Heart left ventricle (tissue), 16 donors: Measurements from ENCODE around the gene CNOT6L. TPM values are rescaled to one million over a fixed set of nuclear protein-coding genes. Genes with fewer than 3 reads are reported as not detected.
"Not testable (repeated sequence)": the region's sequence is repeated elsewhere in the genome, so short reads cannot be mapped to it uniquely, and the experiment has no call there.

Source experiments
- ATAC-seq, 4 donors: fragments of 200-7000 bp; cut with Tn5 transposase; one replicate each; pipeline ENCODE4 v1.9.1; 2020 to 2022; ENCODE audit warnings: moderate library complexity in 4 of 4, mild to moderate bottlenecking in 3 of 4, moderate number of reproducible peaks in 1 of 4
- DNase-seq, 5 donors: peaks; one replicate each; pipeline ENCODE4 v3.0.0-alpha.2; 2020
- H3K27ac ChIP-seq, 12 donors: fragments of 200-600 bp; sonication (generic) in 4 of 12; one replicate each; pipeline versions ENCODE4 v1.5.0 to v1.8.0; 2016 to 2022; ENCODE audit warnings: mild to moderate bottlenecking in 2 of 12
- H3K27me3 ChIP-seq, 9 donors: fragments of 200-600 bp; sonication (generic) in 2 of 9; one replicate each; pipeline versions ENCODE4 v1.5.1 to v1.8.0; 2016 to 2022; ENCODE audit warnings: mild to moderate bottlenecking in 3 of 9
- H3K36me3 ChIP-seq, 9 donors: fragments of 200-600 bp; sonication (generic) in 2 of 9; one replicate each; pipeline versions ENCODE4 v1.5.0 to v1.8.0; 2018 to 2022; ENCODE audit warnings: mild to moderate bottlenecking in 2 of 9
- H3K4me1 ChIP-seq, 12 donors: fragments of 200-600 bp; sonication (generic) in 4 of 12; one replicate each; pipeline versions ENCODE4 v1.5.0 to v1.8.0; 2016 to 2022; ENCODE audit warnings: mild to moderate bottlenecking in 3 of 12
- H3K4me3 ChIP-seq, 12 donors: fragments of 200-600 bp; sonication (generic) in 4 of 12; one replicate each; pipeline versions ENCODE4 v1.5.0 to v1.8.0; 2017 to 2022; ENCODE audit warnings: mild to moderate bottlenecking in 9 of 12, moderate library complexity in 4 of 12
- H3K9me3 ChIP-seq, 12 donors: fragments of 200-600 bp; sonication (generic) in 4 of 12; one replicate each; pipeline versions ENCODE4 v1.5.0 to v1.8.0; 2016 to 2022; ENCODE audit warnings: mild to moderate bottlenecking in 1 of 12
- CTCF ChIP-seq, 12 donors: fragments of 200-600 bp; sonication (generic) in 4 of 12; IDR thresholded peaks; one replicate each; pipeline versions ENCODE4 v1.5.0 to v1.8.0; 2018 to 2022; ENCODE audit warnings: antibody characterized with exemption in 12 of 12, mild to moderate bottlenecking in 5 of 12
- POLR2A ChIP-seq, 2 donors: fragments of 450-650 bp; IDR thresholded peaks; one replicate each; pipeline ENCODE4 v1.6.1; 2017; ENCODE audit warnings: antibody characterized with exemption in 2 of 2, mild to moderate bottlenecking in 2 of 2, moderate library complexity in 2 of 2
- WGBS, 4 donors: extraction: QIAGEN DNeasy Blood & Tissue Kit in 2 of 4; methylation state at CpG; one replicate each; pipeline versions ENCODE4 v1.1.5 to v1.1.7; 2013 to 2018; 5-methylcytosine and 5-hydroxymethylcytosine counted together
- intact Hi-C, 10 donors: fragments of 100-400 bp; cut with DNase I; formaldehyde crosslinking; loops; one replicate each; pipeline versions ENCODE4 v1.11.1 to v1.14.2; 2022
- long read RNA-seq, 3 donors: library from polyadenylated mRNA; unstranded; transcript quantifications; one replicate each; pipeline ENCODE4 v2.0.0, GENCODE V29; 2020 to 2021
- polyA plus RNA-seq, 2 donors: library from polyadenylated mRNA; stranded (reverse); fragments of 200-250 nt; gene quantifications; one replicate each; pipeline ENCODE4 v1.2.3, GENCODE V29; 2013
- total RNA-seq, 9 donors: library from RNA; depleted of rRNA in 2 of 9; stranded (reverse); fragments of >200 nt in 2 of 9; fragmentation: NEBNext Ultra II Directional in 3 of 9; extraction: Animal tissue kit (Norgen Biotek cat#: 25700) in 3 of 9; gene quantifications; one replicate each; pipeline versions ENCODE4 v1.1.0 to v1.2.4, GENCODE V29; 2016 to 2023
- donor health status: ischemic (EF 13 %, LVEDD 7.1; RV severe dilation, severe dysfunction).
- donor health status: healthy with polysubstance abuse.
- donor health status: DM: no; HTN: yes; CAD: no.
- donor health status: DM: no; HTN: no; CAD: no.
- donor health status: ischemic (EF 25% LVEDD 6.9; RV normal size, moderate dysfunction).
- donor health status: ischemic (EF 25% LVEDD 5.7; RV mildly dilated, moderate dysfunction).
- donor health status: healthy.
- donor health status: DM: yes; HTN: yes; CAD: no.
- donor health status: ischemic (EF 35%, LVEDD 5.7; RV mildly dilated, moderate dysfunction).
- donor health status: nonischemic (EF 11% LVEDD 7.7; RV severe dilation, severe dysfunction).
- donor health status: DM: yes; HTN: yes; CAD: no.
- donor health status: PGD.
- donor health status: ischemic (EF 29% LVEDD 5.4; RV normal size, mild dysfunction).
- donor health status: nonischemic (EF 23%, LVEDD 6.1; RV moderate dilation, normal function).

Gene CNOT6L
- total RNA-seq, result 10 to 100 TPM; 12.1 to 39.2 (median 19.6) TPM
- polyA plus RNA-seq, result 1 to 10 TPM; 2.2 to 6.9 TPM
- long read RNA-seq, donor 1, transcript CNOT6L-206 (12 exons, 1,890 nt), result major isoform, 6 of 10 reads
- long read RNA-seq, donor 1, partial matches to known transcripts, result 1 of 10 reads
- long read RNA-seq, donor 1, other reads (novel, unspliced or antisense), result 3 of 10 reads
- long read RNA-seq, donor 2, partial matches to known transcripts, result 0 of 6 reads
- long read RNA-seq, donor 2, other reads (novel, unspliced or antisense), result 2 of 6 reads
- long read RNA-seq, donor 3, full-length matches to known transcripts, result 3 of 4 reads
- long read RNA-seq, donor 3, partial matches to known transcripts, result 0 of 4 reads
- long read RNA-seq, donor 3, other reads (novel, unspliced or antisense), result 1 of 4 reads

- Histone ChIP-seq H3K4me1 (peaks cover 0 to 58% (median 45%) of the 10 kb centered on the region in 12 donors), H3K27ac (peak within 1 kb of the TSS; percentile 90 to 100 (median 99)), H3K9me3 (no peaks in the 10 kb centered on the region), H3K4me3 (peak within 1 kb of the TSS; percentile 72 to 99 (median 88)), H3K36me3 (no peaks in the 10 kb centered on the region), H3K27me3 (no peaks in the 10 kb centered on the region)
- intact Hi-C loops, result loop anchor here in 5 of 10 donors (1.0 to 10.0 kb wide), 5 partner anchors 36 to 106 kb away; partner anchors contain the start of gene MRPL1 (in 4 of the 5)
- TF ChIP-seq POLR2A (IDR thresholded peaks at IDR 0.05), result peak in 1 of 2 donors; percentile 20
- TF ChIP-seq CTCF (IDR thresholded peaks at IDR 0.05), result no peak
- 0% methylated on average over 32 to 89 of the region's 89 CpGs for WGBS, 4 donors
- ATAC-seq, result peak; percentile 39 to 77 (median 67)
- peak; percentile 78 to 86 (median 83) for DNase-seq
Measured at GRCh38 chr4:77818602-77819403, at the start of gene CNOT6L. CNOT6L (minus strand) TSS chr4:77819368; CDS start chr4:77819308, 60 bp downstream.

- WGBS, 4 donors, result 88 to 94% (median 92%) methylated on average over 3 of the region's 3 CpGs
- Histone ChIP-seq H3K4me1 (peaks cover 0 to 29% (median 11%) of the 10 kb centered on the region in 12 donors), H3K27me3 (no peaks in the 10 kb centered on the region), H3K27ac (no peak overlapping the region), H3K4me3 (no peak overlapping the region), H3K9me3 (no peaks in the 10 kb centered on the region), H3K36me3 (peaks cover 0 to 22% (median 2%) of the 10 kb centered on the region in 9 donors)
- intact Hi-C loops, result loop anchor here in 1 of 10 donors (10.0 kb wide), 1 partner anchor 130 kb away; no protein-coding TSS in a partner anchor
- TF ChIP-seq POLR2A (IDR thresholded peaks at IDR 0.05) (no peak), CTCF (IDR thresholded peaks at IDR 0.05) (no peak)
- ATAC-seq (no peak), DNase-seq (no peak)
Measured at GRCh38 chr4:77865259-77865658, 46.1 kb upstream of the CNOT6L start.

DNA sequence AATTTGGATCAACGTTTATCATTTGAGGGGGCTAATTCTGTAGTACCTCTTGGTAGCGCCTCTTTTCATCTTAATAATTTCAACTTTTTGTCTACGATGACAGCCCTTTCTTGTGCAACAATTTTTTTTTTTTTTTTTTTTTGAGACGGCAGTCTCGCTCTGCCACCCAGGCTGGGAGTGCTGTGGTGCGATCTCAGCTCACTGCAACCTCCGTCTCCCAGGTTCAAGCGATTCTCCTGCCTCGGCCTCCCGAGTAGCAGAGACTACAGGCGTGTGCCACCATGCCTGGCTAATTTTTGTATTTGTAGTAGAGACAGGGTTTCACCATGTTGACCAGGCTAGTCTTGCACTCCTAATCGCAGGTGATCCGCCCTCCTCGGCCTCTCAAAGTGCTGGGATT lies 44.2 kb upstream of the CNOT6L start:
- not testable (repeated sequence) for ATAC-seq, H3K27me3 ChIP-seq, H3K9me3 ChIP-seq, DNase-seq
- intact Hi-C loops, result loop anchor here in 7 of 10 donors (2.0 to 10.0 kb wide), 4 partner anchors 41 to 129 kb away; partner anchors contain the start of gene CNOT6L (in 1 of the 7)
- peaks cover 0 to 19% (median 11%) of the 10 kb centered on the region in 12 donors for H3K4me1 ChIP-seq
- H3K27ac ChIP-seq, result peak overlapping the region in 11 of 12 donors; percentile 91 to 99 (median 96)
- peaks cover 0 to 22% (median 2%) of the 10 kb centered on the region in 9 donors for H3K36me3 ChIP-seq
- WGBS, 4 donors, result 31 to 46% (median 38%) methylated on average over 14 of the region's 14 CpGs
- H3K4me3 ChIP-seq, result peak overlapping the region; percentile 30 to 90 (median 73)

- DNase-seq (peak; percentile 88 to 92 (median 91)), ATAC-seq (peak; percentile 96 to 97 (median 97))
- intact Hi-C loops, result loop anchor here (1.0 to 10.0 kb wide), 6 partner anchors 40 to 128 kb away; partner anchors contain the start of gene CNOT6L (in 1 of the 10)
- Histone ChIP-seq H3K9me3 (no peaks in the 10 kb centered on the region), H3K36me3 (peaks cover 0 to 22% (median 0%) of the 10 kb centered on the region in 9 donors), H3K27me3 (no peaks in the 10 kb centered on the region), H3K4me3 (peak within 1 kb of the TSS; percentile 30 to 90 (median 73)), H3K4me1 (peaks cover 0 to 19% (median 11%) of the 10 kb centered on the region in 12 donors), H3K27ac (peak within 1 kb of the TSS; percentile 90 to 99 (median 96))
- WGBS, 4 donors, result 0 to 1% (median 0%) methylated on average over 32 to 33 of the region's 33 CpGs
- TF ChIP-seq CTCF (IDR thresholded peaks at IDR 0.05) (peak in 3 of 12 donors; percentile 4 to 15 (median 14)), POLR2A (IDR thresholded peaks at IDR 0.05) (peak in 1 of 2 donors; percentile 42)
Measured at GRCh38 chr4:77862478-77863216, 43.5 kb upstream of the CNOT6L start, which contains the start of gene MRPL1. MRPL1 (plus strand) TSS chr4:77862830; CDS start chr4:77862849, 19 bp downstream.
